Mesenchymal stem cell (in vitro differentiated cells and primary cell): ENCODE measurements around the gene FOXN3.

Experiments used
- DNase-seq: peaks from one replicate; pipeline ENCODE4 v3.0.0-alpha.2; 2013
- H2AFZ ChIP-seq: one replicate; pipeline ENCODE4 v1.6.1; 2013; ENCODE audit warnings: low read depth, mild to moderate bottlenecking, control low read depth, inconsistent platforms, low read length, moderate library complexity
- H2AK5ac ChIP-seq: 2 replicates; pipeline ENCODE4 v1.6.1; 2013; ENCODE audit warnings: low read length, moderate library complexity, mild to moderate bottlenecking, inconsistent platforms; ENCODE audit not compliant: severe bottlenecking
- H2BK120ac ChIP-seq: one replicate; pipeline ENCODE4 v1.6.1; 2013; ENCODE audit warnings: low read depth, mild to moderate bottlenecking, inconsistent platforms, low read length, moderate library complexity
- H2BK12ac ChIP-seq, 2 experiments: one replicate each; pipeline ENCODE4 v1.6.1; 2013; ENCODE audit warnings: inconsistent platforms in 2 of 2, low read length in 2 of 2, mild to moderate bottlenecking in 2 of 2, moderate library complexity in 2 of 2, control low read depth in 1 of 2
- H2BK15ac ChIP-seq: one replicate; pipeline ENCODE4 v1.6.1; 2013; ENCODE audit warnings: mild to moderate bottlenecking, low read depth, inconsistent platforms; ENCODE audit not compliant: poor library complexity, severe bottlenecking
- H2BK5ac ChIP-seq: 2 replicates; pipeline ENCODE4 v1.6.1; 2013; ENCODE audit warnings: low read depth, mild to moderate bottlenecking, low read length, control low read depth, inconsistent platforms; ENCODE audit not compliant: poor library complexity, severe bottlenecking
- H3K14ac ChIP-seq, 2 experiments: one replicate each; pipeline ENCODE4 v1.6.1; 2013; ENCODE audit warnings: inconsistent platforms in 2 of 2, low read length in 2 of 2, control low read depth in 1 of 2, mild to moderate bottlenecking in 1 of 2, moderate library complexity in 1 of 2
- H3K18ac ChIP-seq, 2 experiments: one replicate each; pipeline ENCODE4 v1.6.1; 2013; ENCODE audit warnings: inconsistent platforms in 2 of 2, low read length in 2 of 2, control low read depth in 1 of 2, low read depth in 1 of 2, mild to moderate bottlenecking in 1 of 2
- H3K23ac ChIP-seq, 2 experiments: one replicate each; pipeline ENCODE4 v1.6.1; 2013; ENCODE audit warnings: inconsistent platforms in 2 of 2, low read length in 2 of 2, mild to moderate bottlenecking in 2 of 2, moderate library complexity in 2 of 2, control low read depth in 1 of 2
- H3K27ac ChIP-seq: 2 replicates; pipeline ENCODE4 v1.5.1; 2013; ENCODE audit warnings: mild to moderate bottlenecking, moderate library complexity, low read length, control low read depth, inconsistent platforms; ENCODE audit not compliant: poor library complexity, severe bottlenecking
- H3K27me3 ChIP-seq, 2 experiments: 2 replicates each; pipeline versions ENCODE4 v1.6.1 to v1.7.0; 2013; ENCODE audit warnings: low read length in 2 of 2, mild to moderate bottlenecking in 2 of 2, moderate library complexity in 2 of 2, control low read depth in 1 of 2, inconsistent platforms in 1 of 2; ENCODE audit not compliant: control insufficient read depth in 1 of 2, insufficient read depth in 1 of 2
- H3K36me3 ChIP-seq, 2 experiments: 2 replicates each; pipeline versions ENCODE4 v1.6.1 to v1.7.0; 2013; ENCODE audit warnings: low read length in 2 of 2, control low read depth in 1 of 2, inconsistent platforms in 1 of 2, low read depth in 1 of 2, mild to moderate bottlenecking in 1 of 2; ENCODE audit not compliant: insufficient read depth in 2 of 2, control insufficient read depth in 1 of 2
- H3K4ac ChIP-seq, 2 experiments: one replicate each; pipeline ENCODE4 v1.6.1; 2013; ENCODE audit warnings: inconsistent platforms in 2 of 2, low read length in 2 of 2, mild to moderate bottlenecking in 2 of 2, moderate library complexity in 2 of 2, control low read depth in 1 of 2, low read depth in 1 of 2
- H3K4me1 ChIP-seq: 2 replicates; pipeline ENCODE4 v1.6.1; 2013; ENCODE audit warnings: low read depth, low read length, control low read depth; ENCODE audit not compliant: control insufficient read depth, insufficient read depth
- H3K4me2 ChIP-seq: 2 replicates; pipeline ENCODE4 v1.6.1; 2013; ENCODE audit warnings: low read length, mild to moderate bottlenecking, inconsistent platforms; ENCODE audit not compliant: poor library complexity, severe bottlenecking
- H3K4me3 ChIP-seq, 2 experiments: 2 replicates each; pipeline versions ENCODE4 v1.5.1 to v1.7.0; 2013; ENCODE audit warnings: low read length in 2 of 2, mild to moderate bottlenecking in 2 of 2, control low read depth in 1 of 2, low read depth in 1 of 2; ENCODE audit not compliant: insufficient read depth in 1 of 2
- H3K79me1 ChIP-seq: replicated peaks from 2 replicates; pipeline ENCODE4 v1.6.1; 2013; ENCODE audit warnings: mild to moderate bottlenecking, control low read depth, low read length, inconsistent platforms; ENCODE audit not compliant: poor library complexity, severe bottlenecking
- H3K9ac ChIP-seq: 2 replicates; pipeline ENCODE4 v1.7.0; 2013; ENCODE audit warnings: mild to moderate bottlenecking, low read length, moderate library complexity
- H3K9me3 ChIP-seq: 2 replicates; pipeline ENCODE4 v1.7.0; 2013; ENCODE audit warnings: mild to moderate bottlenecking, low read length; ENCODE audit not compliant: control insufficient read depth
- H4K8ac ChIP-seq: one replicate; pipeline ENCODE4 v1.6.1; 2013; ENCODE audit warnings: inconsistent platforms, mild to moderate bottlenecking, low read length, moderate library complexity
- H4K91ac ChIP-seq: one replicate; pipeline ENCODE4 v1.6.1; 2013; ENCODE audit warnings: mild to moderate bottlenecking, low read length, inconsistent platforms
- WGBS: methylation state at CpG from one replicate; pipeline ENCODE4 v1.1.7; 2013; ENCODE audit warnings: mixed read lengths; 5-methylcytosine and 5-hydroxymethylcytosine counted together

FOXN3 gene

DNA sequence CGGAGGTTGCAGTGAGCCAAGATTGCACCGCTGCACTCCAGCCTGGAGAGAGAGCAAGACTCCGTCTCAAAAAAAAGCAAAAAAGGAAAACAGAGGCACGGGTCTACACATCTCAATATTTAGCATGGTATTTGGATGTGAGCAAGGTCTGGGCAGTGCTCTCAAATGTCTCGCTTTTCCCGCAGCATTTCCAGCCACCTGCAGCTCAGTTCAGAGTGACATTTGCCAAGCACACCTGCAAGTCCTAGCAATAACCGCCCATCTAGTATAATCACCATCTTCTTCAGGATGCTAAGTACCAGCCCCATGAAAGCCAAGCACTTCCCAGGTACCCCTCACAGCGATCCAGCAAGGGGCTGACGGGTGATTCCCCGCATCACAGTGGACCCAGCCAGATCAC lies 69.1 kb downstream of the FOXN3 start:
- Histone ChIP-seq H2AFZ (no peak overlapping the region), H3K23ac (no peak overlapping the region), H3K27ac (no peak overlapping the region), H3K18ac (no peak overlapping the region), H4K91ac (no peak overlapping the region), H3K14ac (no peak overlapping the region), H2BK12ac (peak overlapping the region in 1 of 2 experiments; percentile 1), H2BK15ac (no peak overlapping the region), H3K27me3 (no peaks in the 10 kb centered on the region), H3K36me3 (peaks cover 19 to 20% of the 10 kb centered on the region in 2 experiments), H2AK5ac (no peak overlapping the region), H4K8ac (no peak overlapping the region), H3K4ac (no peak overlapping the region), H3K4me1 (peaks cover 3% of the 10 kb centered on the region), H3K9ac (no peak overlapping the region), H2BK5ac (no peak overlapping the region), H3K9me3 (no peaks in the 10 kb centered on the region), H3K4me3 (no peak overlapping the region), H3K4me2 (no peak overlapping the region), H3K79me1 (peaks cover 28% of the 10 kb centered on the region), H2BK120ac (no peak overlapping the region)
- no peak for DNase-seq
- over 99% methylated on average over 10 of the region's 10 CpGs for WGBS

DNA sequence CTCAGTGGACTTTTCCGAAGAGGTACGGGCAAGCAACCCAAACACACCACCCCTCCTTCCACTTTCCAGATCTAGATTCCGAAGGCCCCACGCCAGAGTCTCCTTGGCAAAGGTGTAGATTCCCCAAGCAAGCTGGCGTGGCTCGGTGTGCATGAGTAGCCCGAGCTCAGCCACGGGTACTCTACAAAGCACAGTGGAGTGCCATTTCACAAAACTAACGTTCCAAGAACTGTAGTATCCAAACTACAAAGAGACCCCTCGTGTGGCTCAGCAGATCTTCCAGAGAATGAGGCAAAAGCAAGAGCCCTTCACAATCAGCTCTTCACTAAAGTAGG lies 72.1 kb downstream of the FOXN3 start:
- WGBS = 95% methylated on average over 10 of the region's 10 CpGs
- Histone ChIP-seq H3K36me3 (peaks cover 17 to 19% of the 10 kb centered on the region in 2 experiments), H2BK15ac (no peak overlapping the region), H3K23ac (no peak overlapping the region), H4K8ac (no peak overlapping the region), H2BK5ac (no peak overlapping the region), H2AK5ac (no peak overlapping the region), H3K4me1 (no peaks in the 10 kb centered on the region), H3K18ac (no peak overlapping the region), H2BK120ac (no peak overlapping the region), H3K4ac (no peak overlapping the region), H3K9ac (no peak overlapping the region), H3K79me1 (peaks cover 32% of the 10 kb centered on the region), H2BK12ac (no peak overlapping the region), H3K27ac (no peak overlapping the region), H2AFZ (no peak overlapping the region), H4K91ac (no peak overlapping the region), H3K27me3 (no peaks in the 10 kb centered on the region), H3K4me2 (no peak overlapping the region), H3K14ac (no peak overlapping the region), H3K4me3 (no peak overlapping the region), H3K9me3 (no peaks in the 10 kb centered on the region)
- no peak for DNase-seq

DNA sequence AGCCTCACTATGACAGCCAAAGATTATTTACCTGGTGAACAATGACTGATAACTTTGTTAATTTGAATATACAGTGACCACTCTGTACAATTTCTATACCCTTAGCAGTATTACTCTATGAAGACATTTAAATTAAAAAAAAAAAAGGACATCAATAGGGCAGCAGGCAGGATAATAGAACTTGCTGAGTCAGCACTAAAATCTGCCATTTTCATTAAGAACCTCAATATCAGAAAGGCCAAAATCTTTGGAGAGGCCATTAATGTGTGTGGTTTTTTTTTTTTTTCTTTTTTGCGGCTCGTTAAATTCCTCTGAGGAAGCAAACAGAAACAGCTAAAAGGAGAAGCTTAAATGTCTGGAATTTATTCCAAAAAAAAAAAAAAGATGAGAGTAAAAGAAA lies 73.7 kb downstream of the FOXN3 start:
- H2AK5ac ChIP-seq = no peak overlapping the region

DNA sequence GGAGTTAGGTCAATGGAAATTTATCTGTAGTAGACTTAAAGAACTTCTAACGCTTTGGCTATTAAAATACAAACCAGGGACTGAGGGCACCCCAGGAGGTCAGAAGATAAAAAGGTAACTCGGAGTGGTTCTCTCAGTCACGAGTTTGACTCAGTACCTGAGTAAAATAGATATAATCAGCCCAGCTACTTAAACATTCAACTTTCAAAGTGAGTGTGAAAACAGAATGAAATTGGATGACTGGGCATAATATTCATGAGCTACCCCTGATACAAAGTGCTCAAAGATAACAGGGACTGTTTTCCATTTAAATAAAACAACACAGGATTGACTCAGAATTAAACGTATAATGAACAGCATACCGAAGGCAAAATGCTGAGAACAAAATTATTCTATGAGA lies 75.0 kb downstream of the FOXN3 start:
- Histone ChIP-seq H2BK120ac (no peak overlapping the region), H3K4me3 (no peak overlapping the region), H3K14ac (no peak overlapping the region), H3K4ac (no peak overlapping the region), H2BK15ac (no peak overlapping the region), H3K27ac (no peak overlapping the region), H2BK5ac (no peak overlapping the region), H3K4me1 (peaks cover 6% of the 10 kb centered on the region), H2BK12ac (no peak overlapping the region), H3K18ac (no peak overlapping the region), H2AFZ (no peak overlapping the region), H2AK5ac (no peak overlapping the region), H3K23ac (no peak overlapping the region), H3K9ac (no peak overlapping the region), H4K8ac (no peak overlapping the region), H3K9me3 (no peaks in the 10 kb centered on the region), H3K36me3 (peaks cover 4 to 10% of the 10 kb centered on the region in 2 experiments), H3K79me1 (peaks cover 32% of the 10 kb centered on the region), H3K4me2 (no peak overlapping the region), H4K91ac (no peak overlapping the region), H3K27me3 (no peaks in the 10 kb centered on the region)
- WGBS = 100% methylated on average over 1 of the region's 5 CpGs
- no peak for DNase-seq

More for the DNA sequence above, 73.7 kb downstream of the FOXN3 start:
- Histone ChIP-seq H2BK120ac (no peak overlapping the region), H3K23ac (no peak overlapping the region), H3K4me2 (no peak overlapping the region), H4K91ac (no peak overlapping the region), H2BK12ac (no peak overlapping the region), H3K36me3 (peaks cover 6 to 21% of the 10 kb centered on the region in 2 experiments), H3K4me1 (peaks cover 5% of the 10 kb centered on the region), H3K14ac (no peak overlapping the region), H3K79me1 (peaks cover 35% of the 10 kb centered on the region), H3K27ac (no peak overlapping the region), H4K8ac (no peak overlapping the region), H3K4me3 (no peak overlapping the region), H3K9me3 (no peaks in the 10 kb centered on the region), H3K18ac (no peak overlapping the region), H2BK15ac (no peak overlapping the region), H3K4ac (no peak overlapping the region), H2BK5ac (no peak overlapping the region), H2AFZ (no peak overlapping the region), H3K27me3 (no peaks in the 10 kb centered on the region), H3K9ac (no peak overlapping the region)
- DNase-seq = no peak
- 52% methylated on average over 2 of the region's 2 CpGs for WGBS
